ENCODE data around the gene DLX6.

DLX6 gene

GRCh38 chr7:97002555-97003261 lies 2.6 kb upstream of the DLX6 start:
- no peak for TF ChIP-seq CTCF (IDR thresholded peaks at IDR 0.05)

GRCh38 chr7:97003262-97004246 lies 1.8 kb upstream of the DLX6 start:
- no peak for TF ChIP-seq CTCF (IDR thresholded peaks at IDR 0.05)

DNA sequence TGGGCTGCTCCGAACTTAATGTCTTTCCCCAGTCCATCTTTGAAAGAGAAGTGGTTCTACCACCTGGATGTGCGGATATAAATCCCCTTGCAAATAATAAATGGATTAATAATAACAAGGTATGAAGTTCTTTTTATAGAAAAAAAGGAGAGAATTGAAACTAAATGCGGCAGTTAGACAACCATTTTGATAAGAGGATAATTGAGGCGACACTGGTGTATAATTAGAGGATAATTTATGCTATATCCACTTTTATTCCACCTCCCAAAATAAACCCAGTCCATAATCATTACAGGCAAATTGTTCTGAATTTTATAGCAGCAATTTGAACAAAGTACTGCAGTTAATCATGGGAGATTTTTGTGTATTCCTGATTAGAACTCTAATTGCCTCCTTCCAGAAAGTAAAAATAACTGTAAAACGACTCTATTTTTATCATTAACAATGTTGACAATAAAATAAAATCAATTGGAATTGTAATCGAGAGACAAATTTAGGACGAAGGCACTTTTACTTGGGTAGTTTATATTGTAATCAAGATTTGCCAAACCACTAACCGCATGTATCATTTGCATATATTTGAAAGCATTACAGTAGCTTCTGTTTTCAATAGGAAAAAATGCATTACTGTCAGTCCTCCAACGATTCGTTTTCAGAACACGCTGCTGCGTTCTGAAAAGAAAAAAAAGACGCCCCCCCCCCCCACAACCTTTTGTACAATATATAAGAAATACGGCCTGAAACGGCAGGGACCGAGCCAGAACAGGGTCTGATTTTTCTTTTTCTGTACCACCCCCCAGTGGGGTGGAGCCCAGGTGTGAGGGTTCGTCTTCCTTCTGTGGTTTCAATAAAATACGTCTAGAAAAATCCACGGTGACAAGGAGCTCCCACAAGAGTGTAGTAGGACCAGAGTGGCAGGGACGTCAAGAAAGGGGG lies 838 bp upstream of the DLX6 start:
- no peak for TF ChIP-seq CTCF (IDR thresholded peaks at IDR 0.05)

DNA sequence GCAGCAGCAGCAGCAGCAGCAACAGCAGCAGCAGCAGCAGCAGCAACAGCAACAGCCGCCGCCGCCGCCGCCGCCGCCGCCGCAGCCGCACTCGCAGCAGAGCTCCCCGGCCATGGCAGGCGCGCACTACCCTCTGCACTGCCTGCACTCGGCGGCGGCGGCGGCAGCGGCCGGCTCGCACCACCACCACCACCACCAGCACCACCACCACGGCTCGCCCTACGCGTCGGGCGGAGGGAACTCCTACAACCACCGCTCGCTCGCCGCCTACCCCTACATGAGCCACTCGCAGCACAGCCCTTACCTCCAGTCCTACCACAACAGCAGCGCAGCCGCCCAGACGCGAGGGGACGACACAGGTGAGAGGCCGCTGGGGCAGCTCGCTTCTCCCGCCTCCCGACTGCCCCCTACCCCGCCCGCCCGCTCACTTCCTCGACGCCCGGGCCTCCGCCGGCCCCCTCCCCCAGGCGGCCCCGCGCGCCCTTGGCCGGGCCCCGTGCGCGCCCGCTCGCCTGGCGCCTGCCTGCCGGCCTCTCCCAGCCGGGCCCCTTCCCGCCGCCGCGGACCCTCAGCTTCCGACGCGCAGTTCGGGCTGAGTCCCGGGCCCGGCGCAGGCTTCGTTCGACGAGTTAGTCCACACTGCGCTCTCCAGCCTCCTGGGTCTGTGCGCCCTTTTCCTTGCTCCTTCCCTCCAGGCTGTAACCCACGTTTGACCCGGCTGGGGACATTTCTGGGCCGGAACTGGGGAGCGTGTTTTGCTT lies 882 bp downstream of the DLX6 start:
- no peak for TF ChIP-seq CTCF (IDR thresholded peaks at IDR 0.05)

- TF ChIP-seq CTCF (IDR thresholded peaks at IDR 0.05): no peak
Measured at GRCh38 chr7:97006816-97007582, 1.6 kb downstream of the DLX6 start.

DNA sequence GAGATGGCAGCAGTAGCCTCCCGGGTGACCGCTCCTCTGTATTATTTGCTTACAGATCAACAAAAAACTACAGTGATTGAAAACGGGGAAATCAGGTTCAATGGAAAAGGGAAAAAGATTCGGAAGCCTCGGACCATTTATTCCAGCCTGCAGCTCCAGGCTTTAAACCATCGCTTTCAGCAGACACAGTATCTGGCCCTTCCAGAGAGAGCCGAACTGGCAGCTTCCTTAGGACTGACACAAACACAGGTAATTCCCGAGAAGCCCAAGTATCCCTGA lies 2.2 kb downstream of the DLX6 start:
- no peak for TF ChIP-seq CTCF (IDR thresholded peaks at IDR 0.05)

All from LNCAP (cell line).